ENCODE data around the gene R3HDM2.

- TF ChIP-seq EZH2phosphoT487 (IDR thresholded peaks at IDR 0.05; ENCODE audit: borderline replicate concordance) (no peak), CTCF (conservative IDR thresholded peaks at IDR 0.05; ENCODE audit: low read length) (no peak)
Measured at GRCh38 chr12:57230381-57231155, 200.3 kb downstream of the R3HDM2 start.
